Lower leg skin (tissue), 4 donors: ENCODE measurements around the gene CEP350. TPM values are rescaled to one million over a fixed set of nuclear protein-coding genes. Genes with fewer than 3 reads are reported as not detected.
"Not testable (repeated sequence)": the region's sequence is repeated elsewhere in the genome, so short reads cannot be mapped to it uniquely, and the experiment has no call there.

Experiments
- DNase-seq, 2 donors: peaks; one replicate each; pipeline ENCODE4 v3.0.0-alpha.2; 2019; ENCODE audit warnings: low spot score in 2 of 2
- H3K4me3 ChIP-seq: fragments of 200-600 bp; sonication (generic); 2 replicates; pipeline ENCODE4 v1.5.1; 2017; ENCODE audit warnings: mild to moderate bottlenecking, low read depth; ENCODE audit not compliant: poor library complexity, severe bottlenecking
- POLR2A ChIP-seq, 2 donors: fragments of 450-650 bp; IDR thresholded peaks; one replicate each; pipeline ENCODE4 v1.6.1; 2016 to 2017; ENCODE audit warnings: antibody characterized with exemption in 2 of 2, mild to moderate bottlenecking in 1 of 2, moderate library complexity in 1 of 2
- WGBS, 2 donors: methylation state at CpG; one replicate each; pipeline ENCODE4 v1.1.5; 2018; 5-methylcytosine and 5-hydroxymethylcytosine counted together
- intact Hi-C: fragments of 100-400 bp; cut with DNase I; formaldehyde crosslinking; loops from one replicate; pipeline ENCODE4 v1.15.0; 2023; ENCODE audit warnings: low total_unique reads
- total RNA-seq, 4 donors: library from RNA; depleted of rRNA; stranded (reverse); fragments of >200 nt; gene quantifications; one replicate each; pipeline ENCODE4 v1.1.0, GENCODE V29; 2016
- TF ChIP-seq, protein P1 (sequence below), 3 donors: fragments of 450-650 bp; IDR thresholded peaks; one replicate each; pipeline ENCODE4 v1.5.1; 2016; ENCODE audit warnings: antibody characterized with exemption in 3 of 3, mild to moderate bottlenecking in 3 of 3, moderate library complexity in 2 of 3

Gene CEP350
- total RNA-seq, 4 donors from 2014 or later = 55.8 to 85.6 (median 59.9) TPM

DNA sequence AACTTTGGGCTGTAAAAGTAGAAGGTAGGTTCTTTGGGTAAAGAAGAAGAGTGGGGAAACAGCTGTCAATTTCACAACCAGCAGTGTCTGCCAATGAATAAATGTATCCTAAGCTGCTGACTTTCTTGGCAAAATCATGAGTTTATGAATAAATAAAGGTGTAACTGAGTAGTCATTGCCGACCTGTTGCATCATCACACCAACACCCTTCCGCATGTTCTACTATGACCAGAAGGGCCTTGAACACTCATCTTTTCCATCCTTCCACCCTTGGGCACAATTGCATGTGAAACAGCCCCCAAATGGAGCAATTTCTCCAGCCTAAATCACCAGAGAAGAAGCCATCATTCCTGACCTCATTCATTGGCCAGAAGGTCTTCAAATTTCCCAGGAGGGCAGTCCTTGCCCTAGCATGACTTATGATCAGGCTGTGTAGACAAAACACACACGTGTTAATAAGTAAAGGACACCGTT lies 168.9 kb downstream of the CEP350 start:
- DNase-seq = no peak
- TF ChIP-seq, protein P1, sequence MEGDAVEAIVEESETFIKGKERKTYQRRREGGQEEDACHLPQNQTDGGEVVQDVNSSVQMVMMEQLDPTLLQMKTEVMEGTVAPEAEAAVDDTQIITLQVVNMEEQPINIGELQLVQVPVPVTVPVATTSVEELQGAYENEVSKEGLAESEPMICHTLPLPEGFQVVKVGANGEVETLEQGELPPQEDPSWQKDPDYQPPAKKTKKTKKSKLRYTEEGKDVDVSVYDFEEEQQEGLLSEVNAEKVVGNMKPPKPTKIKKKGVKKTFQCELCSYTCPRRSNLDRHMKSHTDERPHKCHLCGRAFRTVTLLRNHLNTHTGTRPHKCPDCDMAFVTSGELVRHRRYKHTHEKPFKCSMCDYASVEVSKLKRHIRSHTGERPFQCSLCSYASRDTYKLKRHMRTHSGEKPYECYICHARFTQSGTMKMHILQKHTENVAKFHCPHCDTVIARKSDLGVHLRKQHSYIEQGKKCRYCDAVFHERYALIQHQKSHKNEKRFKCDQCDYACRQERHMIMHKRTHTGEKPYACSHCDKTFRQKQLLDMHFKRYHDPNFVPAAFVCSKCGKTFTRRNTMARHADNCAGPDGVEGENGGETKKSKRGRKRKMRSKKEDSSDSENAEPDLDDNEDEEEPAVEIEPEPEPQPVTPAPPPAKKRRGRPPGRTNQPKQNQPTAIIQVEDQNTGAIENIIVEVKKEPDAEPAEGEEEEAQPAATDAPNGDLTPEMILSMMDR (IDR thresholded peaks at IDR 0.05) = no peak
- no peak for TF ChIP-seq POLR2A (IDR thresholded peaks at IDR 0.05)
- WGBS, 2 donors = 76 to 81% methylated on average over 4 of the region's 4 CpGs
- H3K4me3 ChIP-seq = no peak overlapping the region
- intact Hi-C loops = no loop called here

- no peak for DNase-seq
- TF ChIP-seq, protein P1 (IDR thresholded peaks at IDR 0.05) = no peak
- no peak for TF ChIP-seq POLR2A (IDR thresholded peaks at IDR 0.05)
- no peak overlapping the region for H3K4me3 ChIP-seq
- 86 to 92% methylated on average over 2 of the region's 2 CpGs for WGBS, 2 donors
- intact Hi-C loops = no loop called here
Observed at GRCh38 chr1:180130651-180131050, 176.0 kb downstream of the CEP350 start.

- no peak for DNase-seq
- 61 to 64% methylated on average over 5 of the region's 5 CpGs for WGBS, 2 donors
- H3K4me3 ChIP-seq = no peak overlapping the region
- intact Hi-C loops = no loop called here
- TF ChIP-seq POLR2A (IDR thresholded peaks at IDR 0.05) = no peak
- TF ChIP-seq, protein P1 (IDR thresholded peaks at IDR 0.05) = no peak
Observed at GRCh38 chr1:180131510-180131909, 176.9 kb downstream of the CEP350 start.

DNA sequence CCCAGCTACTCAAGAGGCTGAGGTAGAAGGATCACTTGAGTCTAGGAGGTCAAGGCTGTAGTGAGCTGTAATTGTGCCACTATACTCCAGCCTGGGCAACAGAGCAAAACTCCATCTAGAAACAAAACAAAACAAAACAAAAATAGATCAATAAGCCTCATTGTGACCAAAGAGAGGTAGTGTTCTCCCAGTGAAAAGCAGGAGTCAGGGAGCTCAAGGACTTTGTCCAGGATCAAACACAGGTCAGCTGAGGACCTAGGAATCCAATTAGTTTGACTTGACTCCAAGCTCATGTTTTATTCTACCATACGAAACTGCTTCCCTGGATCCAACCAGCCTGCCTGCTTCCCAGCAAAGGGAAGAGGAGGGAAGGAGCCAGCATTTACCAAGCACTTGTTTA lies 178.6 kb downstream of the CEP350 start:
- intact Hi-C loops = no loop called here
- no peak for TF ChIP-seq POLR2A (IDR thresholded peaks at IDR 0.05)
- TF ChIP-seq, protein P1 (IDR thresholded peaks at IDR 0.05) = no peak
- 63 to 83% methylated on average over 1 of the region's 1 CpG for WGBS, 2 donors

GRCh38 chr1:180133688-180134087 lies 179.1 kb downstream of the CEP350 start:
- 88 to 89% methylated on average over 9 of the region's 9 CpGs for WGBS, 2 donors
- H3K4me3 ChIP-seq, DNase-seq, intact Hi-C loops: not testable (repeated sequence)

More for the DNA sequence above, 178.6 kb downstream of the CEP350 start:
- no peak for DNase-seq
- H3K4me3 ChIP-seq = no peak overlapping the region

DNA sequence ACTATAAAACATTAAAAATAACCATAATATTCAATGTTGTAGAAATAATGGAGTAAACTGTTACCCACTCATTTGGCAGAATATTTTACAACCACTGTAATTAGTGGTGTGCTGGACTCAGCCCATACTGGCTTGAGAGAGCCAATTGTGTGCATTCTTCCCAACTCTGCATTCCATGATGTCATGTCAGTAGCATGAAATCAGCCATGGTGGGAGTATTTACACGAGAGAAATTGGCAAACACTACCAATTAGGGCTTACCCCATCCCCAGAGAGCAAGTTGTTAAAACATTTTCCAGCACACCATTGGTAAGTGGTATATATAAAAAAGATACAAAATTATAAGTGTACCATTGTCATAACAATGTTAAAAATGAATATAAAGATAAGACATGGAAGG lies 180.9 kb downstream of the CEP350 start:
- intact Hi-C loops = no loop called here
- no peak overlapping the region for H3K4me3 ChIP-seq
- no peak for DNase-seq
- TF ChIP-seq, protein P1 (IDR thresholded peaks at IDR 0.05) = no peak
- no peak for TF ChIP-seq POLR2A (IDR thresholded peaks at IDR 0.05)
- 15 to 31% methylated on average over 1 of the region's 1 CpG for WGBS, 2 donors
